HG03575 (cell line): ENCODE data around the gene SMIM44.

Source experiments
- ATAC-seq: cut with Tn5 transposase; IDR thresholded peaks from one replicate; pipeline ENCODE4 v1.9.1; 2021; ENCODE audit not compliant: unreplicated experiment, insufficient number of reproducible peaks, low FRiP score; ENCODE audit errors: extremely low read depth

Gene SMIM44

GRCh38 chr19:3481241-3482090 lies 1.8 kb downstream of the SMIM44 start:
- ATAC-seq, result no peak

- no peak for ATAC-seq
Observed at GRCh38 chr19:3480383-3481091, 2.7 kb downstream of the SMIM44 start, which contains the start of gene SMIM24. Gene SMIM24, minus strand, starts transcription at chr19:3480525. Its CDS starts 62 bp downstream, at chr19:3480463.

GRCh38 chr19:3479834-3480215 lies 3.4 kb downstream of the SMIM44 start:
- no peak for ATAC-seq

GRCh38 chr19:3479177-3479833 lies 3.9 kb downstream of the SMIM44 start:
- no peak for ATAC-seq

- no peak for ATAC-seq
Observed at GRCh38 chr19:3478409-3479176, 4.6 kb downstream of the SMIM44 start.

GRCh38 chr19:3477951-3478350 lies 5.3 kb downstream of the SMIM44 start:
- ATAC-seq, result no peak

- ATAC-seq, result no peak
Observed at GRCh38 chr19:3477506-3477905, 5.7 kb downstream of the SMIM44 start.

GRCh38 chr19:3476830-3477229 lies 6.4 kb downstream of the SMIM44 start:
- ATAC-seq, result no peak

GRCh38 chr19:3475449-3475848 lies 7.8 kb downstream of the SMIM44 start:
- ATAC-seq, result no peak

- no peak for ATAC-seq
Observed at GRCh38 chr19:3474614-3475013, 8.6 kb downstream of the SMIM44 start.

GRCh38 chr19:3474010-3474409 lies 9.2 kb downstream of the SMIM44 start:
- no peak for ATAC-seq

GRCh38 chr19:3471954-3472655 lies 11.1 kb downstream of the SMIM44 start:
- ATAC-seq, result no peak

GRCh38 chr19:3470500-3471128 lies 12.6 kb downstream of the SMIM44 start:
- no peak for ATAC-seq

- ATAC-seq, result no peak
Observed at GRCh38 chr19:3469638-3470499, 13.4 kb downstream of the SMIM44 start.

- no peak for ATAC-seq
Observed at GRCh38 chr19:3468211-3468610, 15.0 kb downstream of the SMIM44 start.

GRCh38 chr19:3467437-3468198 lies 15.6 kb downstream of the SMIM44 start:
- ATAC-seq, result no peak

GRCh38 chr19:3466635-3467034 lies 16.6 kb downstream of the SMIM44 start:
- no peak for ATAC-seq
